ENCODE results near the gene TNK1.
"Not testable (repeated sequence)": the region's sequence is repeated elsewhere in the genome, so short reads cannot be mapped to it uniquely, and the experiment has no call there.

TNK1 gene

DNA sequence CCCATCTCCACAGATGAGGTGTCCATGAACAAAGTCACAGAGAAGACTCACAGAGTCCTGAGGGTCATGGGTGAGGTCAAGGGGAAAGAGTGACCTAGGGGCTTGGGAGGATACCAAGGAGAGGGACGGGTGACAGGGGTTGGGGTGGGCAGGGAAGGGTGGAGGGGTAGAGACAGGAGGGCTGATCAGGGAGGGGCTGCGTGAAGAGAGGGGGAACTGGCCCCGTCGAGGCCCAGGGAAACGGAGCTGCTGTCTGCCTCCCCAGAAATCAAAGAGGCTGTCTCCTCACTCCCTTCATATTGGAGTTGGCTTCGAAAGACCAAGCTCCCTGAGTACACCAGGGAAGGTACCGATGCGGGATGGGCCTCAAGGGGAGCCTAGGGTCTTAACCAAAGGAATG, 25.3 kb upstream of the TNK1 start:
- DNase-seq = no peak

DNA sequence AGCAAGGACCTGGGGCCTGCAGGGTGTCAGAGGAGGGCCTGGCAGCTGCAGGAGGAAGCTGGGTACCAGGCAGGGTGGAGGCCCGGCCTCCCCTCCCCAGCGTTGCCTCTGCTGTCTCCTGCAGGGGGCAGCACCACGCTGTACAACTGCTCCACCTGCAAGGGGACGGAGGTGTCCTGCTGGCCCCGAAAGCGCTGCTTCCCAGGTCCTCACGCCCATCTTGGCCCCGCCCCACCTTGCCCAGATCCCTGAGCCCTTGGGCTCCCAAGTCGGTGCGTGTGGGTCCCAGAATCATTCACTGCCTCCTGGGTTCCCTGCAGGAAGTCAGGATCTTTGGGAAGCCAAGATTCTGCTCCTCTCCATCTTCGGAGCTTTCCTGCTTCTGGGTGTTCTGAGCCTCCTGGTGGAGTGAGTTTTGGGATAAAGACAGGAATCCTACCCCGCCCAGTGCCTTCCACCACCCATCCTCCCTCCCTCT, 24.8 kb upstream of the TNK1 start:
- DNase-seq = peak; percentile 33

DNA sequence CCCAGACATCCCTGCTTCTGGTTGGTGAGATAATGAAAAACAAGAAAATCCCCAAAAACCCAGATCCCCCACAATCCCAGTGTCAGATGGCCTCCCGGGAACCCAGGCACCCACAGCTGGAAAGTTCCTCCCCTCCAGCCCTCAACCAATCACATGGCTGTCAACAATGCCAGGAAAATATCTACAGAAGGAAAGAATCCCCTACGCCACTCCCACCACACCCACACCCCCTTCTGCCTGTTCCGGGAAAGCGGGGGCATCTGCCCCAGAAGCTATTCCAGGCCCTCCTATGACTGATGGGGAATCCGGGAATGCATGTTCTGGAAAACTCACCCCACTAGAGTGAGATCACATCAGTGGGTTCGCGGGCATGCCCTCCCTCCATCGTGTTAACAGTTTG, 24.1 kb upstream of the TNK1 start:
- no peak for DNase-seq

DNA sequence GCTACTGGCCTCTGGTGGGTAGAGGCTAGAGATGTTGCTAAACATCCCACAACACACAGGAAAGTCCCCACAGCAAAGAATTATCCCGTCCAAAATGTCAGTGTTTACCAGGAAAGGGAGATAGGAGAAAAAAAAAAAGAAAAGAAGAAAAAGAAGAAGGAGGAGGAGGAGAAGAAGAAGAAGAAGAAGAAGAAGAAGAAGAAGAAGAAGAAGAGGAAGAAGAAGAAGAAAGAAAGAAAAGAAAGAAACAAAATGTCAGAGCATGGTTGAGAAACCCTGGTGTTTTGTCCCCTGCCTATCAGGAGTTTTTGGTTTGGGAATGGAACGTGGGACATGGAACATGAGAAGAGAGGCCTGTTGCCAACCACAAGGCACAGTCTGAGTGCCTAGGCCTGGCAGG, 23.5 kb upstream of the TNK1 start:
- DNase-seq = no peak

DNA sequence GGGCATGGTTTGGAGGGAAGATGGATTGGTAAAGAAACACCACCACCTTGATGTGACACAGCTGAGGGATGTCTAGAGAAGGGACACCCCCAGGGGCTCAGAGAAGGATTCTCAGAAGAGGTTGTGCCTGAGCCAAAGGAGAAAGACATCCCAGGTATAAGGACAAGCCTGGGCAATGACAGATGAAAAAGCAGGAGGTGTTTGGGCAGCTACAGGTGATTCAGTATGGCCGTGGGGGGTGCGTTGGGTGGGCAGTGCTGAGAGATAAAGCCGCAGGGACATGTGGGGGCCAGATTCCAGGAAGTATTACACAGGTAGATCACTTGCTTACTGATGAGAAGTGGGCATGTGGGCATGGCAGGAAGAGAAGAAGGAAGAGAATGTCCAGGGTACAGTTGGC, 19.0 kb upstream of the TNK1 start:
- DNase-seq = no peak

DNA sequence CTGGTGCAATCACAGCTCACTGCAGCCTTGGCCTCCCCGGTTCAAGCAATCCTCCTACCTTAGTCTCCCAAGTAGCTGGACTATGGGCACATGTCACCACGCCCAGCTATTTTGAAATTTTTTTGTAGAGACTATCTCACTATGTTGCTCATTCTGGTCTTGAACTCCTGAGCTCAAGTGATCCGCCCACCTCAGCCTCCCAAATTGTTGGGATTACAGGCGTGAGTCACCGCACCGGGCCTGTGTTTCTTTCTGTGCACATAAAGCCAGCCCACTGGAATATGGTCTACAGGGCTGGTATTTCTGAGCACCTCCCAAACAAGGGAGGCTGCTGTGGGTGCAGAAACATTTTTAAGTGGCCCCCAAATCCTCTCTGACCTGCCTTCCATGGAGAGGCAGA, 17.6 kb upstream of the TNK1 start:
- no peak for DNase-seq

DNA sequence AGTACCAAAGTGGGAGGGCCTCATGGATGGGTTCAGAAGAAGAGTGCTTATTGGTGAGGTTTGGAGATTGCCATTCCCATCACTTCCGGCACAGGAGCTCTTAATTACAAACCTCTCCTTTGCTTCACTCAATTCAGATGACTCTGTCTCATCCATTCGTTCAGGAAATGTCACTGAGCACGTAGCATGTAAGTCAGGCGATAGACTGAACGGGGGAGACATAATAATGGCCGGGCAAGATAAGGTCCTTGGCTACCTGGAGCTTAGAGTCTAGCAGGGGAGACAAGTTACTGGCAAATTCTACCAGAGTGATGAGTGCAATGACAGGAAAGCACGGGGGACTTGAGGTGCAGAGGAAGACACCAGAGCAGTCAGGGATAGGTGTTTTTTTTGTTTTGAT, 14.9 kb upstream of the TNK1 start:
- DNase-seq = not testable (repeated sequence)

DNA sequence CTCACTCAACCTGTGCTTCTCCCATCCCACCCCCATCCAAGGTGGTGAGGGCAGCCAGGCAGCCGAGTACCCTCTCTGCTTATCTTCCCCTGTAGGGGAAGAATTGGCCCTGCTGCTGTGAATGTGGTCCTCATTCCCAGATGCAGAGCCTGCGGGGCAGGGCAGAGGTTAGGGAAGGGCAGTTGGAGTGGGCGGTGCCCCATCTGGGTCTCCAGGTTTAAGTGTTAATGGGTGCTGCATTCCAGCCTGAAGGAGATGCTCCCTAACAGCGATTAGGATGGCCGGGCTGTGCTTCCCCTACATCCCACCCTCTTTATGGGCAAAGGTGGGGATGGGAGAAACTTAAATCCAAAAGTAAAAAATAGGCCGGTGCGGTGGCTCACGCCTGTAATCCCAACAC, 13.8 kb upstream of the TNK1 start:
- DNase-seq = no peak

DNA sequence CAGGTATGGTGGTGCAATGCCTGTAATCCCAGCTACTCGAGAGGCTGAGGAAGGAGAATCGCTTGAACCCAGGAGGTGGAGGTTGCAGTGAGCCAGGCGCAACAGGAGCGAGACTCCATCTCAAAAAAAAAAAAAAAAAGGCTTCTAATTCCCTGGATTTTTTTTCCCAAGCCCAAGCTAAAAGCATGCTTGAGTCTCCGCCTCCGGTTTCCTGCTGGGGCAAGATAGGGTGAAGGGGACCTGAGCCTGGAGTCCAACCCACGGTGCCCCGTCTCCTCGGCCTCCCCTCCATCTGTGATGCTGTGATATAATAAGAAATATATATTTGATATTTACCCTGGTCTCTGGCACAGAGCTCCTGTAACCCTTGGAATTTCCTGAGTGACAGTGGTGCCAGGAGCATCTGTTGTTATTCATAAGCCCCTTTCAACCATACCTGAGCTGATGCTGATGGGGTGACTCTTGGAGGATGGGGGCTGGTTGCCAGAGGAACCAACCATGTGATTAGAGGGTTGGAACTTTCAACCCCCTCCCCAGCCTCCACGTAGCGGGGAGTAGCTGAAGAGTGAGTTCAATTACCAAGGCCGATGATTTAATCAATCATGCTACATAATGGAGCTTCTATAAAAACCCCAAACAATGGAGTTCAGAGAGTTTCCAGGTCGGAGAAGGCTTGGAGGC, 12.8 kb upstream of the TNK1 start:
- no peak for DNase-seq

DNA sequence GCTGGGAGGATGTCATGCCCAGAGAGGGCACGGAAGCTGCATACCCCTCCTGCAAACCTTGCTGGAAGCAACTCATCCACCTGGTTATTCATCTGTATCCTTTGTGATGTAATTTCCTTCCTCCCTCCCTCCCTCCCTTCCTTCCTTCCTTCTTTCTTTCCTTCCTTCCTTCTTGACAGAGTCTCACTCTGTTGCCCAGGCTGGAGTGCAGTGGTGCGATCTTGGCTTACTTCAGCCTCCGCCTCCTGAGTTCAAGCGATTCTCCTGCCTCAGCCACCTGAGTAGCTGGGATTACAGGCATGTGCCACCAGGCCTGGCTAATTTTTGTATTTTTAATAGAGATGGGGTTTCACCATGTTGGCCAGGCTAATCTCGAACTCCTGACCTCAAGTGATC, 12.3 kb upstream of the TNK1 start:
- not testable (repeated sequence) for DNase-seq

DNA sequence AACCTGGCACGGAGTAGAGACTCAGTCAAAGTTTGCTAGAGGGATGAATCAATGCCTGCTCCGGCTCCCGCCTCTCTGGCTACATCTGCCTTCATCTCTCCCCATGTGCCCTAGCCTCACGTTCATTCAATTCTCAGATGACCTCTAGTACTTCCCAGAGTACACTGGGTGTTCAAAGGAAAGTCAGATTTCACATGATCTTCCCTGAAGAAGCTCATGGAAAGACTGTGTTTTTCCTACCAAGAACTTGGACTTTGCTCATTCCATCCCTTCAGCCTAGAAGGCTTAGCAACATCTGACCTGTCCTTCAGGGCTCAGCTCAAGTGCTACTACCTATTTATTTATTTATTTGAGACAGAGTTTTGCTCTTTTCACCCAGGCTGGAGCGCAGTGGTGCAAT, 11.1 kb upstream of the TNK1 start:
- no peak for DNase-seq

DNA sequence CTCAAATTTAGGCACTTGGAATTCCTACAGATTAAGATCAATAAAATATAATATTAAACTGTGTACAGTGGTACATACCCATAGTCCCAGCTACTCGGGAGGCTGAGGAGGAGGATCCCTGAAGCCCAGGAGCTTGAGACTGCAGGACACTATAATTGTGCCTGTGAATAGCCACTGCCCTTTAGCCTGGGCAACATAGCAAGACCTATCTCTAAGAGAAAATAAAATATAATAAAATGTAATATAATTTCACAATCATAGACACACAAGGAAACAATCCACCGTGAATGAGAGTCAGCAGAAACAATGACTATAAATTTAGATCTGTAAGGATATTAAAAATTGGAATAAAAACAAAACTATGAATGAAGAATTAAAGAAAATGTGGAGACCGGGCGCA, 10.0 kb upstream of the TNK1 start:
- DNase-seq = no peak

DNA sequence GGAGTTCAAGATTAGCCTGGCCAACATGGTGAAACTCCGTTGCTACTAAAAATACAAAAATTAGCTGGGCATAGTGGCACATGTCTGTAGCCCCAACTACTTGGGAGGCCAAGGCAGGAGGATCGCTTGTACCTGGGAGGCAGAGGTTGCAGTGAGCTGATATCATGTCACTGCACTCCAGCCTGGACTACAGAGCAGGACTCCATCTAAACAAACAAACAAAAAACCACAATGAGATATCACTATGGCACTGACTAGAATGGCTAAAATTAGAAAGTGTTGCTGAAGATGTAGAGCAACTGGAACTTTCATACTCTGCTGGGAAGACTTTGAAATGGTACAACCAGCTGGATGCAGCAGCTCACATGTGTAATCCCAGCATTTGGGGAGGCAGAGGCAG, 6.5 kb upstream of the TNK1 start:
- no peak for DNase-seq

DNA sequence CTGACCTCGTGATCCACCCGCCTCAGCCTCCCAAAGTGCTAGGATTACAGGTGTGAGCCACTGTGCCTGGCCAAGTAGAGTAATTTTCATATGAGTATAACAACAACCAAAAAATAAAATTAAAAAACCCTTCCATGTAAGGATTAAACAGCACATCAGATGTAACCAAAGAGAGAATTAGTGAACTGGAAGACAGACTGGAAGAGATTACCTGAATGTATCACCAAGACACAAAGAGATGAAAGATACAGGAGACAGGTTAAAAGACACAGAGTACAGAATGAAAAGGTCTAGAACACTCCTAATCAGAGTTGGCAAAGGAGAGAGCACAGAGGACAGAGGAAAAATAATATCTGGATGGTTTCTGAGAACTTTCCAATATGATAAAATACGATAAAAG, 1.8 kb upstream of the TNK1 start:
- no peak for DNase-seq

DNA sequence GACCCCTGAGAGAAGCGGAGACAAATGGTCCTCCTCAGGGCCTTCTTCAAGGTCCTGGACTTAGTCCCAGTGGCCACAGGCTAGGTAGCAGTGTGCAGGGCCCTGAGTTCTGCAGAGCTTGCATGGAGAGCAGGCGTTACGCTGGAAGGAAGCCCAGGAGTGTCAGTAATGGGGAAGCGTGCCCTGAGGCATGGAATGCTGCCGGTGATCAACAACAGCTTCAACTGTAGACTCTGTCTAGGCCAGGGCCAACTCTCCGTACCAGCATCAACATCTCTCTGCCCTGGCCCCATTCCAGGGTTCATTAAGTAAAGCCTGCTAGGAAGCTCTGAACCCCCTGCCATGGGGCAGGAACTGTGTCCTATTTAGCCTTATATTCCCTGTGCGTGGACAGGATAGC, 568 bp upstream of the TNK1 start:
- no peak for DNase-seq

DNA sequence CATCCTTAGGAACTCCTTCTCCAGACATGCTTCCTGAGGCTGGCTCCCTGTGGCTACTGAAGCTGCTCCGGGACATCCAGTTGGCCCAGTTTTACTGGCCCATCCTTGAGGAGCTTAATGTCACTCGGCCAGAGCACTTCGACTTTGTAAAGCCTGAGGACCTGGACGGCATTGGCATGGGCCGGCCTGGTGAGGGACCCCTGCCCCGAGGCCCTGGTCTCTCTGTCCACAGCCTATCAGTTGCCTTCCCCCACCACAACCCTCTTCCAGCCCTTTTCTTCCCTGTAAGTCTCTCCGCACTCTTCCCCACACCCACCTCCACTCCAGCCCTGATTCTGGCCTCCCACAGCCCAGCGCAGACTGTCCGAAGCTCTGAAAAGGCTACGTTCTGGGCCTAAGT, 2.0 kb downstream of the TNK1 start:
- DNase-seq = no peak

DNA sequence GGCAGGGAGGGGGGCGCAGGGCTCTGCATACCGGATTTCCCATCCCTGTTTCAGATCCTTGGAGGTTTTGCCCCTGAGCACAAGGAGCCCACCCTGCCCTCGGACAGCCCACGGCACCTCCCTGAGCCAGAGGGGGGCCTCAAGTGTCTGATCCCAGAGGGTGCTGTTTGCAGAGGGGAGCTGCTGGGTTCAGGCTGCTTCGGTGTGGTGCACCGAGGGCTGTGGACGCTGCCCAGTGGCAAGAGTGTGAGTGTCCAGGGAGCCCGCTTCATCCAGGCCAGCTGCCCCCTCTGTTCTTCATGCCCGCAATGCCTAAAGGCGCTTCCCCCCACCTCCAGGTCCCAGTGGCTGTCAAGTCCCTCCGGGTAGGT, 2.5 kb downstream of the TNK1 start:
- DNase-seq = no peak

DNA sequence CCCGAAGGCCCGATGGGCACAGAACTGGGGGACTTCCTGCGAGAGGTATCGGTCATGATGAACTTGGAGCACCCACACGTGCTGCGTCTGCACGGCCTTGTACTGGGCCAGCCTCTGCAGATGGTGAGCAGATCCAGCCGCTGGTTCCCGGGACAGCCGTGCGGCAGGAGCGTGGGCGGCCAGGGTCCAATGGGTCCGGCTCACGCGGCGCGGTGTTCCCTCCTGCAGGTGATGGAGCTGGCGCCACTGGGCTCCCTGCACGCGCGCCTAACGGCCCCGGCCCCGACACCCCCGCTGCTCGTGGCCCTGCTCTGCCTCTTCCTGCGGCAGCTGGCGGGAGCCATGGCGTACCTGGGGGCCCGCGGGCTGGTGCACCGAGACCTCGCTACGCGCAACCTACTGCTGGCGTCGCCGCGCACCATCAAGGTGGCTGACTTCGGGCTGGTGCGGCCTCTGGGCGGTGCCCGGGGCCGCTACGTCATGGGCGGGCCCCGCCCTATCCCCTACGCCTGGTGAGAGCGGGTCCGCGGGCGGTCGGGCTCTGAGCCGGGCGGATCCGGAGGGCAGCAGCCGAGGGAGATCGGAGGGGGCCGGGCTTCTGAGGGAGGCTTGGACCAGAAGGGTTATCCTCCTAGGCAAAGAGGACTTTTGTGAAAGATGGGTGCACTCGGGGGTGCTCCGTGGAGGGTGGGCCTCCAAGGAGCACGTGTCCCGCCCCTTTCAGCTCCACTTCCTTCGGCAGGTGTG, 3.0 kb downstream of the TNK1 start:
- no peak for DNase-seq

DNA sequence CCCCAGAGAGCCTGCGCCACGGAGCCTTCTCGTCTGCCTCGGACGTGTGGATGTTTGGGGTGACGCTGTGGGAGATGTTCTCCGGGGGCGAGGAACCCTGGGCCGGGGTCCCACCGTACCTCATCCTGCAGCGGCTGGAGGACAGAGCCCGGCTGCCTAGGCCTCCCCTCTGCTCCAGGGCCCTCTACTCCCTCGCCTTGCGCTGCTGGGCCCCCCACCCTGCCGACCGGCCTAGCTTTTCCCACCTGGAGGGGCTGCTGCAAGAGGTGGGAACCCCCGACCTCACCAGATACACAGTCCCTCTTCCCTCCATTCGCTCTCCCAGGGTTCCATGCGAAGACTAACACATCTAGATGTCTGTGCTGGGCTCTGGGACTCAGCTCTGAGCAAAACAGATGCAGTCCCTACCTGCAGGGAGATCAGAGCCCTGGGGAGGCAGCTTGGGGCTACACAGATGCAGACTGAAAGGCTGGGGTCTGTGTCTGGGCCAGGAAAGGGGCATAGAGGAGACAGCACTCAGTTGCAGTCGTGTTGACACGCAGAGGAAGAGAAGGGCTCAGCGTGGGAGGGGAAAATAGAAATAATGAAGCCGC, 3.7 kb downstream of the TNK1 start:
- DNase-seq = no peak

DNA sequence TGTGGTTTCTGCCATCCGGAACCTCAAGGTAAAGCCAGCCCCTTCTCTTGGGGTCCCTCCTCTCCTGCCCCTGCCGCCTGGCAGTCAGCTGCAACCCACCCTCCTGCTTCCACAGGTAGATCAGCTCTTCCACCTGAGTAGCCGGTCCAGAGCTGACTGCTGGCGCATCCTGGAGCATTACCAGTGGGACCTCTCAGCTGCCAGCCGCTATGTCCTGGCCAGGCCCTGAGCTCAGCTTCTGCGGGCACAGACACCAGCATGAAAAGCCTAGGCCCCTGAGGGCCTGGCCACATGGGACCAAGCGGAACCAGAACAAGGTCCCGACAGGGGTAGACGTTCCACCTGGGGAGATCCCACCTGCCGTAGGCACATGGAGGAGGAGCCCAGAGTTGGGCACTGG, 8.0 kb downstream of the TNK1 start:
- DNase-seq = no peak

DNA sequence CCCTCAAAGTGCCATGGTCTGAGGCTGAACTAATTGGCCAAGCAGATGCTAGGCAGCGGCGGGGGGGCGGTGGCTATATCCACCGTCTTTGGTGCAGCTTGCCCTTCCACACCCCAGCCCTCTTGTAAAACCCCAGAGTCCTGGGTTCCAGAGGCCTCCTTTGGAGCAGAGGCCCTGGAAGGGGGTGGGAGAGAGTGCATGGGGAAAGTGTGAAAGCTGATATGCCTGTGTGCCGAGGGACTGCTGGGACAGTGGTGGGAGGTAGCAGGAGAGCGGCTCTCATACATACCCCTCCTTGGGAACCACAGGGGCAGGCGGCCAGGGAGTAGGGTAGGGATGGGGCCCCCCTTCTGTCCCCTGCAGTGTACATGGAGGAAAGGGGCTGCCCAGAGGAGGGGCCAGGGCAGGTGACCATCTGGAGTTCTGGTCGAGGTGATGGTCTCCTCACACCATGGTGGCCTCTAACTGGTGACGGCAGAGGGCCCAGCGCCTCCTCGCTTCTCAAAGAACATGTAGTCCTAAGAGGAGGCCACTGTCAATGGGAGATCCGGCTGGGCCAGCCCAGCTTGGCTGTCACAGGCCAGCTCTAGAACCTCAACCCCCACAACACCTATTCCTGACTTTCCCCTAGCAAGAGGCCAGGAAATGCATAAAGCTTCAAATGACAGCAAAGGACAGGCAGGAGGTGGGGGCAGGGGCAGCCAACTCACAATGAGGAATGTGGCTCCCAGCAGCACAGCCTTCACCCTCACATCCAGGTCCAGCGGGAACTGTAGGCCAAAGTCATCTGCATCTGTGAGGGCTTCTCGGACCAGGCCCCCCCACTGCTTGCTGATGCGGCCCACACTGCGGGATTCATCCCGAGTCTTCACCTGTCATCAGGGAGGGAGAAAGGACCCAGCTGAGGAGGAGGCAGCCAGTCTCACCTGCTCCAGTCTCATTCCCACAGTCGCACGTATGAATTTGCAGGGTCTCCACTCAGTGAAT, 9.3 kb downstream of the TNK1 start:
- DNase-seq = no peak

DNA sequence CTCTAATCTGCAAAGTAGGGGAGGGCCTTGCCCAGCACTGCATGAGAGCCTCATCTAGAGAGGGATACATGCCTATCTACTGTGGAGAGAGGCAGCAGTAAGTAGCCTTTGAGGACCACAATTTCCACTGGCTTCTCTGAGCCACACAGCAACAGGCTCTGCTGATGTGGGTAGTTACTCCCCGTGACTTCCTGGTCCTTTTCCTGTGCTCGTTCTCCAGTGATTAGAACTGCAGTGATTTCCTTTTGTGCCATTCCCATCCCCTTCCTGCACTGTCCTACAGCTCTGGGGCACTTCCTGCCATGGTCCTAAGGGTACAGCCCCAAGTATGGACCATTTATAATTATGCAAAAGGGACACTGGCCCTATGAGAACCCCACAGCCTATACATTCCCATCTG, 10.4 kb downstream of the TNK1 start:
- no peak for DNase-seq

All from NCI-H2029 (cell line).